Measurements from ENCODE around the gene FAM13B. TPM values are rescaled to one million over a fixed set of nuclear protein-coding genes. Genes with fewer than 3 reads are reported as not detected.
"Not testable (repeated sequence)": the region's sequence is repeated elsewhere in the genome, so short reads cannot be mapped to it uniquely, and the experiment has no call there.

The FAM13B gene
- total RNA-seq, 4 donors from 2014 or later: 50.0 to 73.1 (median 53.6) TPM

DNA sequence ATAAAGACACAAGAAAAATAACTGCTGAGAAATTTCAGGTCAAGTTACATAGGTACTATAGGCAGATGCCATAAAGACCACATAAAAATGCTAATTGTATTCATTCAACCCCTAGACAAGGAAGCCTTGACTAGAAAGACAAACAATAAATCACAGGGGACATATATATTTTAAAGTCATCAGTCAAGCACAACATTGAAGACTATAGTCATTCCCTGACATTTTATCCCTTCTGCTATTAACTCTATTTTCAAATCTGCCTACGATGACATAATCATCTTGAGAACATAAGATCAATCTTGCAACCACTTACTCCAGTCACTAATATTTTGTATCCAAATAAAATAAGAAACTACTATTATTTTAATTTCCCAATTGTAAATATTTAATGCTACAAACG, 38.3 kb downstream of the FAM13B start:
- no peaks in the 10 kb centered on the region for H3K9me3 ChIP-seq
- H3K4me3 ChIP-seq: no peak overlapping the region
- no peaks in the 10 kb centered on the region for H3K27me3 ChIP-seq
- peaks cover 0 to 58% (median 48%) of the 10 kb centered on the region in 4 donors for H3K4me1 ChIP-seq
- H3K36me3 ChIP-seq: peaks cover 0 to 14% (median 3%) of the 10 kb centered on the region in 4 donors
- no peak for DNase-seq (ENCODE audit: extremely low spot score)
- 90% methylated on average over 2 of the region's 2 CpGs for WGBS
- TF ChIP-seq, protein P1, sequence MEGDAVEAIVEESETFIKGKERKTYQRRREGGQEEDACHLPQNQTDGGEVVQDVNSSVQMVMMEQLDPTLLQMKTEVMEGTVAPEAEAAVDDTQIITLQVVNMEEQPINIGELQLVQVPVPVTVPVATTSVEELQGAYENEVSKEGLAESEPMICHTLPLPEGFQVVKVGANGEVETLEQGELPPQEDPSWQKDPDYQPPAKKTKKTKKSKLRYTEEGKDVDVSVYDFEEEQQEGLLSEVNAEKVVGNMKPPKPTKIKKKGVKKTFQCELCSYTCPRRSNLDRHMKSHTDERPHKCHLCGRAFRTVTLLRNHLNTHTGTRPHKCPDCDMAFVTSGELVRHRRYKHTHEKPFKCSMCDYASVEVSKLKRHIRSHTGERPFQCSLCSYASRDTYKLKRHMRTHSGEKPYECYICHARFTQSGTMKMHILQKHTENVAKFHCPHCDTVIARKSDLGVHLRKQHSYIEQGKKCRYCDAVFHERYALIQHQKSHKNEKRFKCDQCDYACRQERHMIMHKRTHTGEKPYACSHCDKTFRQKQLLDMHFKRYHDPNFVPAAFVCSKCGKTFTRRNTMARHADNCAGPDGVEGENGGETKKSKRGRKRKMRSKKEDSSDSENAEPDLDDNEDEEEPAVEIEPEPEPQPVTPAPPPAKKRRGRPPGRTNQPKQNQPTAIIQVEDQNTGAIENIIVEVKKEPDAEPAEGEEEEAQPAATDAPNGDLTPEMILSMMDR (IDR thresholded peaks at IDR 0.05): no peak
- TF ChIP-seq EP300 (IDR thresholded peaks at IDR 0.05) (no peak), POLR2A (IDR thresholded peaks at IDR 0.05; ENCODE audit: low read depth) (no peak), POLR2AphosphoS5 (IDR thresholded peaks at IDR 0.05) (no peak)
- H3K27ac ChIP-seq (replicated peaks in 1 of 4): no peak overlapping the region
- intact Hi-C loops (cut with DNase I): no loop called here

DNA sequence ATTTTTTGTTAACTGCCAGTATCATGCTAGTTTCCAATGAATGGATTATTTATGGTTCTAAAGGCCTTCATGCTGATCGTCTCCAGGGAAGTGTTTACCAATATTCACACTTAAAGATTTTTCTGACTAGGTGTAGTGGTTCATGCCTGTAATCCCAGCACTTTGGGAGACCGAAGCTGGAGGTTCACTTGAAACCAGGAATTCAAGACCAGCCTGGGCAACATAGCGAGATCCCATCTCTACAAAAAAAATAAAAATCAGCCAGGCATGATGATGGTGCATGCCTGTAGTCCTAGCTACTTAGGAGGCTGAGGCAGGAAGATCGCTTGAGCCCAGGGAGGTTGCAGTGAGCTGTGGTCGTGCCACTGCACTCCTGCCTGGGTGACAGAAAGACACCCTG, 43.5 kb downstream of the FAM13B start:
- TF ChIP-seq POLR2A (IDR thresholded peaks at IDR 0.05; ENCODE audit: low read depth) (no peak), POLR2AphosphoS5 (IDR thresholded peaks at IDR 0.05) (no peak), EP300 (IDR thresholded peaks at IDR 0.05) (no peak)
- TF ChIP-seq, protein P1 (IDR thresholded peaks at IDR 0.05): no peak
- H3K27ac ChIP-seq (replicated peaks in 1 of 4): no peak overlapping the region
- peaks cover 9 to 47% (median 43%) of the 10 kb centered on the region in 4 donors for H3K4me1 ChIP-seq
- peaks cover 0 to 8% (median 3%) of the 10 kb centered on the region in 4 donors for H3K36me3 ChIP-seq
- intact Hi-C loops (cut with DNase I): no loop called here
- no peaks in the 10 kb centered on the region for H3K9me3 ChIP-seq
- WGBS: 98% methylated on average over 5 of the region's 5 CpGs
- H3K27me3 ChIP-seq: no peaks in the 10 kb centered on the region
- no peak overlapping the region for H3K4me3 ChIP-seq
- no peak for DNase-seq (ENCODE audit: extremely low spot score)

DNA sequence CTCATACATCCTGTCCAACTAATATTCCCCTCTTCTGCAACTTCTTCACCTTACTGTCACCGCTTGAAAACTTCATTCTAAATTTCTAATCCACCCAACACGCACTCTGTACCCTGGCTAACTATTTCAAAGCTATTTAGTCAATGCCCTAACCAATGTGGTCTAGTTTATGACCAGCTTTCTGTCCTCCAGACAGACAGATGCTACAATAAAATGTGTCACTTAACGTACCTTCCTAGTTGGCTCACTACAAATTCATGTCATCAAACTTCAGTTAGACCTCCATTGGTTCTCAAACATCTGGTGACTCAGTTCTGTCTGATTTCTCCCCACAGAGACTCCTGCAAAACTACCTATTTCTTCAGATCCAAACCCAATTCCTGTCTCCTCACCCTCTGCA, 57.7 kb downstream of the FAM13B start:
- peaks cover 9 to 35% (median 28%) of the 10 kb centered on the region in 4 donors for H3K36me3 ChIP-seq
- no peak overlapping the region for H3K4me3 ChIP-seq
- H3K9me3 ChIP-seq: no peaks in the 10 kb centered on the region
- TF ChIP-seq, protein P1 (IDR thresholded peaks at IDR 0.05): no peak
- TF ChIP-seq POLR2A (IDR thresholded peaks at IDR 0.05; ENCODE audit: low read depth): no peak
- TF ChIP-seq EP300 (IDR thresholded peaks at IDR 0.05): no peak
- no peak for TF ChIP-seq POLR2AphosphoS5 (IDR thresholded peaks at IDR 0.05)
- no peaks in the 10 kb centered on the region for H3K27me3 ChIP-seq
- no peak overlapping the region for H3K27ac ChIP-seq (replicated peaks in 1 of 4)
- no peaks in the 10 kb centered on the region for H3K4me1 ChIP-seq
- no peak for DNase-seq (ENCODE audit: extremely low spot score)
- 95% methylated on average over 3 of the region's 3 CpGs for WGBS
- intact Hi-C loops (cut with DNase I): no loop called here

DNA sequence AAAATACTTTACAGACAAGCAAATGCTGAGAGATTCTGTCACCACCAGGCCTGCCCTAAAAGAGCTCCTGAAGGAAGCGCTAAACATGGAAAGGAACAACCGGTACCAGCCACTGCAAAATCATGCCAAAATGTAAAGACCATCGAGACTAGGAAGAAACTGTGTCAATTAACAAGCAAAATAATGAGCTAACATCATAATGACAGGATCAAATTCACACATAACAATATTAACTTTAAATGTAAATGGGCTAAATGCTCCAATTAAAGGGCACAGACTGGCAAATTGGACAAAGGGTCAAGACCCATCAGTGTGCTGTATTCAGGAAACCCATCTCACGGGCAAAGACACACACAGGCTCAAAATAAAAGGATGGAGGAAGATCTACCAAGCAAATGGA, 62.5 kb downstream of the FAM13B start:
- H3K27ac ChIP-seq (replicated peaks in 1 of 4); intact Hi-C loops (cut with DNase I); H3K9me3 ChIP-seq; H3K4me3 ChIP-seq; H3K4me1 ChIP-seq; H3K27me3 ChIP-seq; DNase-seq (ENCODE audit: extremely low spot score): not testable (repeated sequence)
- WGBS: 96% methylated on average over 4 of the region's 4 CpGs
- H3K36me3 ChIP-seq: peaks cover 0 to 24% (median 18%) of the 10 kb centered on the region in 4 donors

DNA sequence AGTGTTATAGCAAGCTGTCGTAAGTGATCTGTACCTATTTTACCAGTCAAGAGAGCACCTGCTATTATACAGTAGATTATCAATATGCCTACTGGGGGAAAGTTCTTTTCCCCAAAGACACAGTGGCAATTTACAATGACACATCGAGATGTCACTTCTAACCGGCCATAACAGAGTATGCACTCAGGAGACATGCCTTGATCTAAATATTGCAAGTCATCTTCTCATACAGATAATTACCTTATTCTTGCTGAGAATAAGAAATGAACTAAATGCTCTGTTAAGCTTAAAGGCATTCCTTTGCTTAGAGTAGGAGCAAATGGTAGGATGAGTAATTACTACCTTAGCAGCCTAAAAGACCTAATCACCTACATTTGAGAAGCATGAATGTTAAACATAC, 72.1 kb downstream of the FAM13B start:
- DNase-seq (ENCODE audit: extremely low spot score): no peak
- Histone ChIP-seq H3K36me3 (peaks cover 6 to 50% (median 21%) of the 10 kb centered on the region in 4 donors), H3K27me3 (no peaks in the 10 kb centered on the region), H3K4me1 (peaks cover 11 to 48% (median 38%) of the 10 kb centered on the region in 4 donors), H3K9me3 (no peaks in the 10 kb centered on the region), H3K4me3 (no peak overlapping the region), H3K27ac (replicated peaks in 1 of 4) (no peak overlapping the region)
- 82% methylated on average over 3 of the region's 3 CpGs for WGBS
- intact Hi-C loops (cut with DNase I): no loop called here
- TF ChIP-seq EP300 (IDR thresholded peaks at IDR 0.05) (no peak), POLR2A (IDR thresholded peaks at IDR 0.05; ENCODE audit: low read depth) (no peak), POLR2AphosphoS5 (IDR thresholded peaks at IDR 0.05) (no peak)
- TF ChIP-seq, protein P1 (IDR thresholded peaks at IDR 0.05): no peak

Measured in esophagus muscularis mucosa (tissue), 4 donors.